Left renal cortex interstitium (tissue), 4 donors: ENCODE measurements around the gene DNAJC15. TPM values are rescaled to one million over a fixed set of nuclear protein-coding genes. Genes with fewer than 3 reads are reported as not detected.

Experiments used
- DNase-seq, 4 donors: peaks; one replicate each; pipeline ENCODE4 v3.0.0-alpha.2; 2013; ENCODE audit warnings: low read depth in 4 of 4, low spot score in 2 of 4, missing footprints in 1 of 4
- polyA plus RNA-seq, 4 donors: library from polyadenylated mRNA; unstranded; fragments of 120-200 nt; gene quantifications; one replicate each; pipeline ENCODE4 v1.2.1, GENCODE V29; 2013; ENCODE audit not compliant: insufficient read length in 4 of 4

Gene DNAJC15
- polyA plus RNA-seq, 4 donors = 19.9 to 31.9 (median 28.5) TPM

DNA sequence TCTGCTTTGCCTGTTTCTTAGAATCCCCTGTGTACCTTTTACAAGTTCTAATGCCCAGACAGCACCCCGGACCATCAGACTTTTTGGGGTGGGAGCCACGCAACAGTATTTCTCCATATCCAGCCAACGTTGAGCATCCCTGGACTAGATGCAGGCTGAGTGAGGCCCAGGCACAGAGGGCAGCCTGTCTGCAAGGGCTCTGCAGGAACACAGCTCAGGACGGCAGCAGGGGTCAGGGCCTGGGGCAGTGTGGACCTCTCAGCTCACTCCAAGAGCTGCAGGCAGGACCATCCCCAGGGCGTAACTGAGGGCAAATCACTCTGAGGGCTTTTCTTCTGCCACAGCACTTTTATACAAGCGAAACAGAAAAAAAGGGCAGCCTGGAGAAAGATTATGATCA lies 95.8 kb downstream of the DNAJC15 start:
- no peak for DNase-seq

DNA sequence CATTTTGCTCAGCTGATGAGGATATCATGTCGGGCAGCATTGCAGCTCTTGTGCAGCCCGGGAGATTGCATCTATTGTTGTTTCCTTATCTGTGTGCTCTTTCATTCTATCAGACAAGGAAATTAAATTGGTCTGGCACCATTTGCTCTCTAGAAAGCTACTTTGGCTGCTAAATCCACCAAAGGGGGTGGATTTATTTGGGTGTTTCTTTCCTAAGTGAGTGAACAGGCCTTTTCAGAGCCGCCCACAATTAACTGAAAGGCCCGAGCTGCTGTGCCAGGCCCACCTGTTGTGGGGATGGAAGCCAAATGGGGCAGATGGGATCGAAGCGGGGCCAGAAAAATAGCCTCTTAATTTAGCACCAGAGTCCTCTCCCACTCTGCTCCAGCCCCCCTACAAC lies 99.4 kb downstream of the DNAJC15 start:
- no peak for DNase-seq

DNA sequence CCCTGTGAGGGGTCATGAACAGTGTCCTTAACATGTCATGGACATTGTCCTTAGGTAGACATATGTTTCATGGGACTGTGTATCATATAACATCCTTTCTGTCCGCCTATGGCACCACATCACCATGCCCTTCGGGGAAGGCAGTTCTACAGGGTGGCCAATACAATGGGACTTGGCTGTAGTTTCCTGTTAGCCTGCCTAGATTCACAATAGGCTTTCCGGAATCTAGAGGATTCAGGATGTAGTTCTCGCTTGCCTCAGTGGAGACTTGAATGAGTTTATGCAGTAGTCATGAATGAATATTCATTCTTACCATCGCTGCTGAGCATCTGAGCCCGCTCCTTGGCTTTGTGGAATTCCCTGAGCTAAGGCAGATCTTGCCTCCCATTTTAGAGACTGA lies 100.5 kb downstream of the DNAJC15 start:
- DNase-seq = no peak

DNA sequence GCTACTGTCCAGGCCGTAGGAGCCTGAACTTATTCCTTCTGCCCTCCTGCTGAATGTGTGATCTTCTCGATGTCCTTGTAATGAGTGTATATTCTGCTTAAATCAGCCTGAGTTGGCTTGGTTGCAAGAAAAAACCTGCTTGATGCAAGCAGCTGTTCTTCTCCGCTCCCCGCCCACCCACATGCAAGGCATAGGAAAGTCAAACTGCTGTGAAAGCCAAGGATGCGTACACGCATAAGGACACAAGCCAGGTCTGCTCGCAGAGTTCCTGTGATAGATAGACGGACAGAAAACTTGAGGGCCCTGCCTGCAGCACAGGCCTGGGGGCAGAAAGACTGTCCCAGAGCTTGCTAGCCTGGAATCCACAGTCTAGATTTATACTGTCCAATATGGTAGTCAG lies 101.1 kb downstream of the DNAJC15 start:
- DNase-seq = no peak

GRCh38 chr13:43126420-43126819 lies 103.0 kb downstream of the DNAJC15 start:
- no peak for DNase-seq

GRCh38 chr13:43127103-43127798 lies 103.9 kb downstream of the DNAJC15 start:
- DNase-seq = no peak

GRCh38 chr13:43127827-43128226 lies 104.4 kb downstream of the DNAJC15 start:
- DNase-seq = no peak

DNA sequence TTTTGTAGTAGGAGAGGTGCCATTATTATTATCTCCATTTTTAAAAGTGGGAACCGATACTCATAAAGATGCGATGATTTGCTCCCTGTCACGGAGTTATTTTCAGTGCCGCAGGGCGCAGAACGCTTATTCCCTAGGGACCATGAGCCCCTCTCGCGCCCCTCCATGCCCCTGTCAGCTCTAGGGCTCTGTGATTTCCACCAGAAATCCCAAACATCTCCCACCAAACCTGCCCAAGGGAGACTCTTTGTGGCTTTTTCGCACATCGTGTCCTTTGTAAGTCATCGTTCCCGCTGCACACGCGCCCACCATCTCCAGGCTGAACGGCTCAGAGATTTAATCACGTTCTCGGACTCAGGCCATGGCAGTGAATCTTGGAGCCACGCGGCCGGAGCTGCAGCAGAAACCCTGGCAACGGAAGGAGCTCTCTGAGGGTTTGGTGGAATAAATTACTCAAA lies 105.1 kb downstream of the DNAJC15 start:
- no peak for DNase-seq

DNA sequence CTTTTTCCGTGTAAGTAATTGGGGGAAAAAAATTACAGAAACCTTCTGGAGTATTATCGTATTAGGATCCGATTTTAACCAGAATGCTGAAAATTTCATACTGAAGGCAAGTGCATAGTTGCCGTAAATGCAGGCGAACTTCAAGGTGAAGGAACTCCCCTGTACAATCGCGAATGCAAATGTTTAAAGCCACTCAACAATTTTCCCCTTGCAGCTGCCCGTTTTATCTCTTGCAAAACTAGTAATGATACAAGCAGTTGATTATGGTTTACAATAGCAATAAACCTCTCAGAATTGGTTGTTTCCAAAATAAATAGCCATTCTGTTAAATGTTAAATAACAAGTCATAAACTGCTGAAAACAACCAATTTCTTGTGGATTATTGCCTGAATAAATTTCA lies 105.7 kb downstream of the DNAJC15 start:
- no peak for DNase-seq

DNA sequence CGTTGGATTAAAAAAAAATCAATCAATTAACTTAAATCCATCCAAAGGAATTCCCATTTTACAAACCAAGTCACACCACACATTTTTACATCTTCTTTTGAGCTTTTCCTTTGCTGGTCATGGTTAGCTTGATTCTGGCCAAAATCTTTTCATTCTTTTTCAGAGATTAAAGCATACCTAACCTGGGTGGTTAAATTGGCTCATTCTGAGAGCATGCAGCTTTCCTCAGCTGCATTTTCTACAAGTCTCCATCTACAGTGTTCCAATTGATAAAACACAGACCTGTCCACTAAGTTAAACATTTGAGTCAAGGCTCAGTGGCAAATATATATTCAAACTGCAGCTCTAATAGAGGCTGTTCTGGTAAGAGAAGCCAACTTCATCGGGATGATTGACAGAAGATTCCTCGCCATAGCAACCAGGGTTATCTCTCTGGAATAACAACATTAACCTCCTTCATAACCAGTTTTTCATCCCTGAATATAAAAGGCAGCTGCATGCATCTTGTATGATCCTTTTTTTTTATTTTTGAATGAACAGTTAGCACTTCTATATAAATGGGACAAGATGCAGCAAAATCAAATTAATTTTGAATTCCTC lies 106.2 kb downstream of the DNAJC15 start:
- no peak for DNase-seq

DNA sequence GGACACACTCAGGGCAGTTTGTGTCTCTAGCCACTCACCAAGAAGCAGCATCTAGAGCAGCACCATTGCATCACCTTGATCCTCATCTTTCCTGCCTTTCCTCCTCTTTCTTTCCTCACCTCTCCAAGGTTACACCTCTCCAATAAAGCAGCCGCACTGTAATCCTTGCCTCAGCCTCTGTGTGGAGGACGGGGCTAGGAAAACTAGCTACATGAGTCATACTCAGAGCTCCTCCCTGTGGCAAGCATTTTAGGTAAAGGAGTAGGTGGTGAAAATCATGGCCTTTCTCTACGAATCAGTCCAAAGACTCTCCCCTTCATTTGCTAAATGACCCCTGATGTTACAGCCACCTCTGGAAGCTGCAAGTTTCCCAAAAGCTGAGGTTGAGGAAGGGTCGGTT lies 108.9 kb downstream of the DNAJC15 start:
- DNase-seq = no peak

GRCh38 chr13:43132911-43133310 lies 109.5 kb downstream of the DNAJC15 start:
- DNase-seq = no peak

- no peak for DNase-seq
Observed at GRCh38 chr13:43133792-43134191, 110.4 kb downstream of the DNAJC15 start.

DNA sequence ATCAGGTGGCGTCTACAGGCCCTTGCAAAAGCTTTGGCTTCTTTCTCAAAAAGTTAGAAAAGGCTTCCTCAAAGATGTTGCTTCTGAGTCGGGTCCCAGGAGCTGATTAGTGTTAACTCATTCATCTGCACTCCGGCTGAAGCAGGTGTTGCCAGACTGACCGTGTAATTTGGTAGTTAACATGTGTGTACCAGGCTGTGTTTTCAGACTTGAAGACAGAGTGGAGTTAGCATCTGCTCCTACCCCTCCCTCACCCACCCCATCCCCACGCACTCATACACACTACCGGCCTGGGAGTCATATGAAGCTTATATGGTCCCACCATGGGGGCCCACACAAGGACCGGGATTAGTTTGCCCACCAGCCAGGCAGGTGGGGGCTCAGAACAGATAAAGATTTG lies 111.5 kb downstream of the DNAJC15 start:
- DNase-seq = no peak

GRCh38 chr13:43135516-43135915 lies 112.1 kb downstream of the DNAJC15 start:
- no peak for DNase-seq

DNA sequence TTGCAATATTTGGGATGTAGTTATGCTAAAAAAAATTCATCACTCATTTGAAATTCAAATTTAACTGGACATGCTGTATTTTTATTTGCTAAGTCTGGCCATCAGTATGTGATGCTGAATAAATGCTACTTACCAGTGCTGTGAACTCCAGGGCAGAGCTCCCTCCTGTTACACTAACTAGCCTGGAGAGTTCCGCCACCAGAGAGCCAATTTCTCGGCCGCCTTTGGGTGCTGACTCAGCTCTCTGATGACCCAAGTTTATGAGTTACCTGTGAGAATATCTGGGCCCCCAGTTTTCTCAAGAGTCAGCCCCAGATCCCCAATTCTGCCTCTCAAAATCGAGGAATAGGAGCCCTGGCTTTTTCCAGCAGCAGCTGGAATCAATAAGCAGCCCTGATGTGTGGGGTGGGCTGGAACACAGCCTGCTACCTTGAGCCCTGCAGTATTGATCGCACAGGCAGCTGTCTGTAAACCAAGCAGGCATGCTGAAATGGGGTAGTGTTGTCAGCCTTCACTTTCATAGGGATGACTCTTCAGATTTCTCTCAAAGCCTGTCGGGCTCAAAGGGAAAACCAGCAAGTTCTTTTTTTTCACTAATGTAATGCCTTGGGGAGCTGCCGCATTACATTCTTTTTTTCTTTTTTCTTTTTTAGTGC lies 113.7 kb downstream of the DNAJC15 start:
- DNase-seq = no peak

DNA sequence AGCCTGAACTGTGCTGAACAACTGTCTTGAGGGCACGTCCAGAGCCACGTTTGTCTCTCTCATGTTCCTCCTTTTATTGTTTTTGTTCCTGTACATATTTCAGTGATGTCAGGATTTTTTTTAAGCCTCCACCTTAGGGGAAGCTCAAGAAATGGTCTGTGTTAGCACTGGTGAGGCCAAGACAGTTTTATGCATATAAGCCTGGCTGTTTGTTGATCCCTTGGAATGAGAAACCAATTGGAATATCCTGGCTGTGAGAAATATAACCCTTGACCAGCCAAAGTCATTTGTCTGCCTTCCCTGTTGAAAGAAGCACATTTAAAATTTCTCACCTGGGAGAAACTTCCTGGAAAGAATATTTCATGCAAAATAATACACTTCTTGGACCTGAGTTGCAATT lies 115.8 kb downstream of the DNAJC15 start:
- no peak for DNase-seq

- DNase-seq = no peak
Observed at GRCh38 chr13:43139921-43140320, 116.5 kb downstream of the DNAJC15 start.

- DNase-seq = no peak
Observed at GRCh38 chr13:43140985-43141384, 117.6 kb downstream of the DNAJC15 start.

GRCh38 chr13:43141685-43142084 lies 118.3 kb downstream of the DNAJC15 start:
- DNase-seq = no peak

DNA sequence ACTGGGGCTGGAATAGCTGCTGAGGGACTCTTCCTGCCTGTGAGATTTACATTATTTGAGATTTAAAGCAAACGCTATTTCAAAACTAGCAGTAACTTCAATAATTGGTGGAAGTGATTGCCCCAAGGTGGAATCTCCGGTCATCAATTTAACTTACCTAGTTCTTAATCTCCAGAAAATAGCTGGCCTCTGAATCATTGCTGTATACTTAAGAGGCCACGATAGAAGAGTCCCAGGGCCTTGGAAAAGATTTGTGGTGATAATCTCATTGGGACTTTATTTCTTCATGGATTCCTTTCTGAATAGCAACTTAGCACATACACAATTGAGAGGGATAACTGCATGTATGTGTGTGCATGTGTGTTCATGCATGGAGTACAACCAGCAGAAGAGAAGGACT lies 120.2 kb downstream of the DNAJC15 start:
- no peak for DNase-seq
